Hematopoietic multipotent progenitor cell treated with erythropoietin and hydrocortisone succinate and interleukin-3 and kit ligand, for 8 days (in vitro differentiated cells): ENCODE data around the gene KRT81.
"Not testable (repeated sequence)": the region's sequence is repeated elsewhere in the genome, so short reads cannot be mapped to it uniquely, and the experiment has no call there.

Experiments
- DNase-seq: peaks from one replicate; pipeline ENCODE4 v3.0.0-alpha.2; 2015

The KRT81 gene

DNA sequence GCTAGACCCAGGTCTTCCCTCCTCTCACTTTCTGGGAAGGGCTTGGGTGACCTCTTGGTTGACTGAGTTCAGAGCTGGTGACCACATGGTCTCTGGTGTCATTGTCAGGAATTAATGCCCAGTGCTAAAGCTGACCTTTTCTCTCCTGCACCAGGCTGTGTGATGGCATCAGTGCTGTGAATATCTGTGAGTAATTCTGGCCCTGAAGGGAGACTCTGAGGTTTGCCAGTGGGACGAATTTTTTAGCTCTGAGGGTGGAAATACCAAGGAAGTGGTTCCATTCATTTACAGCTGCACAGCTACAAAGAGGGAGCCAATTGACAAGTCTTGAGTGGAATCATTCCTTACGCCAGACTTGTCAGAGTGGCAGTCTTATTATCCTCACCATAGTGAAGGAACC lies 23.1 kb downstream of the KRT81 start:
- DNase-seq, result no peak

DNA sequence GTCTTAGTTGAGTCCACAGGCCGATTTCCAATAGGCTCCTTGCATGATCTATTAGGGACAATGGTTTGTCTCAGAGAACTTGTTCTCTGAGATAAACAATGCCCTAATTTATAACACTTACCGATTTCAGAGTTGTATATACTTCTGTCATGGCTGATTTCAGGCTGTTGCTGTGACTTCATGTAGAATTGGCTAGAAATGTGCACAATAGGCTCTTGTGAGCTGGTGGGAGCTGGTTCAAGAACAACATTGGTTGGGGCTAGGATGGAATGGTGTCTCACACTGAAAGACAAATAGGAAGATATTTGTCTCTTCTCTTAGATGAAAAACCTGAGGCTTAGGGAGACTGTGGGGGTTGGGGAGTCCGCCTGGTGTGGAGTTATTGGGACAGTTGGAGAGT lies 23.6 kb downstream of the KRT81 start:
- DNase-seq, result no peak

- DNase-seq, result no peak
These were observed 24.1 kb downstream of the KRT81 start for GRCh38 chr12:52267266-52267665.

- no peak for DNase-seq
These were observed 24.8 kb downstream of the KRT81 start for GRCh38 chr12:52266514-52266913.

DNA sequence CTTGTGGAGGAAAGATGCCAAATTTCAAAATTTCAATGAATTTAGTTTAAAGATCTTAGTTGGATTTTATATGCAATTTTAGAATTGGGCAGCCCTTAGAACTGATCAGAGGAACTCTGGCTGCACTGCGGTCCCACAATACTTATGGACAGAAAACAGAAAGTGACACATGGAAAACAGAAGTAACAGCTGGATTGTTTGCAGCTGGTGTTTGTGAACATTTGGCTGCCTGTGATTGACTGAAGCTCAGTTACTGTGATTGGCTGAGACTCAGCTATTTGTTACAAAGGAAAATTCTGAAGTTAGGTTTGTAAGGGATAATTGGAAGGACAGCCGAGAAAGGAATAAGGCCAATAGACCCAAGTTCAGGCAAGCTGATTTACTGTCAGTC lies 26.9 kb downstream of the KRT81 start:
- DNase-seq, result no peak

DNA sequence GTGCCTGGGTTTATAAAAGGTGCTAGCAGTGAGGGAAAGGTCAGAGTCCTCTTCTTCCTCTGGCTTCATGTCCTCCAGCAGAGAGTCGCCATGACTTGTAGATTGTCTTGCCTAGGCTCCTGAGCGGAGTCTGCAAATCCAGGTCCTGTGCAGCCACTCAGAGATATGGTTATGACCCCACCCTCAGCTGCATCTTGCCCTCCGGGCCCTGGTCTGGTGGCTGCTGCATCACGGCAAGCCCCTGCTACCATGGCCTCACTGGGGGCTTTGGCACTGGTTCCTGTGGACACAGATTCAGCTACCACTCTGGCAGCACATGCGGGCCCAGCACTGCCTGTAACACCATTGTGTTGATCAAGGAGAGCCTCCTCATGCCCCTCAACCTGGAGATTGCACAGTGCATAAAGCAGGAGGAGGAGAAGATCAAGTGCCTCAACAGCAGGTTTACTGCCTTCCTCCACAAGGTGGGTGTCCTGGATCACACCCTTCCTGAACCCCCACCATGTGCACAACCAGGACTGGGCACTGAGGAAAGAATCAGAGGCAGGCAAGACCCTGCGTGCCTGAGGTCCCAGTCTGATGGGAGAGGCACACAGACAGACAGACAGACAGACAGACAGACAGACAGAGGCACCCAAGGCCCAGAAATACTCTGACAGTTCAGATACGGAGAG lies 27.4 kb downstream of the KRT81 start:
- no peak for DNase-seq

DNA sequence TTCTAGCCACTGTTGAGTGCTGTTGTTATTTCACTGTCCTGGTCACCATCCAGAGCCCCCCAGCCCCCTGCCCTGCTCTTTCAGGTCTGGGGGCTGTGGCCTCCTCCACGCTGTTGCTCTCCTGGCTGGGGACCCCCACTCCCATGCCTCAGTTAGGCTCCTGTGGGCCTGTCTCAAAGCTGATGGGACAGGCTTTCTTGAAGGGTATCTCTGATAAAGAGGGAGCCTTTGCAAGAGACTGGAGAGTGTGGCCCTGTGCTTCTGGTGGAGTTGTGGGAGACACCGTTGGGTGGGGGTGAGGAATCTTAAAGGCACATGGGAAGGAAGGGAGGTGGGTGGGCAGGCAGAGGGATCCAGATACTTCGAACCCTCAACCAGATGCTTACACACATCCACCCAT lies 29.0 kb downstream of the KRT81 start:
- DNase-seq, result no peak

- no peak for DNase-seq
These were observed 30.2 kb downstream of the KRT81 start for GRCh38 chr12:52261208-52261484.

DNA sequence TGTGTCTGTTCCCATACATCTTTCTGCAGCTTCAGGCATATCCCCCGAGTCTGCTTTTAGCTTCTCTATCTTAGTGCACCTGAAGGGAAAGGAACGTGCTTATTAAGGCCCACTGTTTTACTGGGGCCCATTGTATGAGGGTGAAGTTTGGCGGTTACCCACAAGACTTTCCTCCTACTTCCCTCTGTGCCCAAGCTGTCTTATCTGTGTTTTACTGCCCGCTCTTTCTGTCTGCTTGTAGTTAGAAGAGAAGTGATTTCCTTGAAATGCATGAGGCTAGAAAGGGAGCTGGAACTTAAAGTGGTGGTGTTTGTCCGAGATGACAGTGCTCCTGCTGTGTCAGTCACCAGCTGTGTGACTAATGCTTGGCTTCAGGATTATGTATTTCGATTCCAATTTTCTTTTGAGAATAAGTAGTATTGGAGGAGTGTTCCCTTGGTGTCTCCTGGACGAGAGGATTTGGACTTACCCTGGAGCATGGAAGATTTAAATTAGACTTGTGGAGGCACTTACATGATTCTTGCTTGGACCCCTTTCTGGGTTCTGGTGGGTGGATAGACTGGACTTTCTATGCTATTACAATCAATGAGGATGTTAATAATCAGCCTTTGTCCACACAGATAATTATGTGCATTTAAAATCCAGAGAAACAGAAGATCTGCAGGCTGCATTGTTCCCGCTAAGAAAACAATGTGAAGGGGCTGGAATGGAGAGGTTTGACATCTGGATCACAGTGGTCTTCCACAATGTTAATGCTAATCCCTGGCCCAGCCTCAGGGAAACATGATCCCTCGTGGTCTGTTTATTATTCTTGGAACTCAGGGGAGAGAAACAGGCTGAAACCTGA lies 30.8 kb downstream of the KRT81 start:
- DNase-seq, result peak; percentile 54

- DNase-seq, result no peak
These were observed 31.6 kb downstream of the KRT81 start for GRCh38 chr12:52259657-52260243.

DNA sequence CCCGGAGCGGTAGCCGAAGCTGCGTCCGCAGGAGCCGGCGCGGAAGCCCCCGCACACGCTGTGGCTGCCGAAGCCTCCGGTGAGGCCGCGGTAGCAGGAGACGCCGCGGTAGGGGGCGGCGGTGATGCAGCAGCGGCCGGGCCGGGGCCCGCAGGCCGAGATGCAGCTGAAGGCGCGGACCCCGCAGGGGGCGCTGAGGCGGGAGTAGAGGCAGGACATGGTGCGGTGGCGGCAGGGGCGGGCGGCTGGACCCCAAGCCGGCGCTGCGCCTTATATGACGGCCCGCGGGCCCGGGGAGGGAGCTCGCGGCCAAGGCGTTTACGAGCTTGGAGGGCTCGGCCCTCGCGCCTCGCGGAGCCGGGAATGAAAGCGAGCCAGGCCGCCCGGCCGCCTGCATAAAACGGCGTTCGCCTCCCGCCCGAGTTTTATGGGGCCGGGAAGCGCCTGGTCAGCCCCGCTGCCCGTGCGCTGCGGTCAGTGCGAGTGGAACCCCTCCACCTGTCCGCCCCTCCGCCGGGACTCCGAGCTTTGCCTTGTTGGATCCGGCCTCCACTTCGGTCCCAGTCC lies 32.9 kb downstream of the KRT81 start:
- DNase-seq, result no peak

- DNase-seq, result not testable (repeated sequence)
These were observed 33.4 kb downstream of the KRT81 start for GRCh38 chr12:52257922-52258321.

DNA sequence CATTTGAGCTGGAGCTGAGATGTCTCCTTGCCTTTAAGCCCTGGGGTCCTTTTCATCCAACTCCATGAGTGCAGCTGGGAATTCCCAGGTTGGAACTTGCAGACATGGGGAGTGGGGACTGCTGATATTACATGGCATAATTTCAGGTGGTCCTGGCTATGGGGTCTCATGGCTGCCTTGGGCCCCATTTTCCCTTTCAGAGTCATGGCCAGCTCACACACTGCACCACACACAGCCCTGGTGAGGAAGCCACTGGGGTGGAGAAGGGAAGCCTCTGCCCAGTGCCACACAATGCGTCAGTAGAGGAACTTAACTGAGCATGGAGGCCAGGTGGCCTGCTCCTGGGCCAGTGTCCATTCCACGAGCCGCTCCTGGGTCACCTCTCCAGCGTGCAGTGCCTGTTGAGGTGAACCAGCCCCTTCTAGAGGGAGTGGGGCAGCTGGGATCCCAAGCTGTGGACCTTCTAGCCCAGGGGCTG lies 34.2 kb downstream of the KRT81 start:
- DNase-seq, result no peak

- DNase-seq, result no peak
These were observed 34.8 kb downstream of the KRT81 start for GRCh38 chr12:52256584-52256935.

- no peak for DNase-seq
These were observed 35.3 kb downstream of the KRT81 start for GRCh38 chr12:52255926-52256583.

GRCh38 chr12:52254965-52255751 lies 36.2 kb downstream of the KRT81 start:
- no peak for DNase-seq

- DNase-seq, result no peak
These were observed 37.0 kb downstream of the KRT81 start for GRCh38 chr12:52254180-52254964.

- DNase-seq, result no peak
These were observed 37.7 kb downstream of the KRT81 start for GRCh38 chr12:52253391-52254179.

DNA sequence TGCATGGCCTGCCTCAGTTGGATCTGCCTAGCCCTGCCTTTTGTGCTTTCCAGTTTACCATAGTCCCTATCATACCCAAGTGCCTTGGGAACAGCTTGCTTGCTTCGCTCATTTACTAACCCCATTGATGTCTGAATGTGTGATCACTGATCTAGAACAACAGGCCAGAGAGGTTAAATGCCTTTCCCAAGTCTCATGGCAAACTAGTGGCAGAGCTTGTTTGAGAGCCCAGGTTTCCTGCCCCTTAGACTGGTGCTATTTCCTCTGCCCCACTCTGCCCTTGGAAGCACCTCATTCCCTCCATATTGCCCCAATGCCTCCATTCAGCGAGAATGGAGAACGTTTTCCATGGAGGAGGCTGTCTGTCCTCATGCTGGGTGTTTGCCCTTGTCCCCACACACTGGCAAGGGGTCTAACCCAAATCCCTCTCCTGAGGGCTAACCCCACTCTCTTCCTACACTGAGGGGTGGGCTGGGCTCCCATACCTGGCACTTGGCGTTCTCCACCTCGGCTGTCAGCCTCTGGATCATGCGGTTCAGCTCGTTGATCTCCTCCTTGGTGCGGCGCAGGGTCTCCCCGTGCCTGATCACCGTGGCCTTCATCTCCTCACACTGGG lies 38.5 kb downstream of the KRT81 start:
- DNase-seq, result no peak

GRCh38 chr12:52252175-52252615 lies 39.1 kb downstream of the KRT81 start:
- DNase-seq, result not testable (repeated sequence)
